Prostate gland (tissue), 2 donors: ENCODE measurements around the gene SLC38A8.

Experiments
- CTCF ChIP-seq, 4 experiments: fragments of 200-600 bp in 2 of 4; fragments of 450-650 bp in 2 of 4; sonication (generic) in 2 of 4; IDR thresholded peaks; 1 replicate in 3 of 4; 2 replicates in 1 of 4; pipeline ENCODE4 v1.5.1; 2016 to 2019; ENCODE audit warnings: antibody characterized with exemption in 4 of 4, mild to moderate bottlenecking in 2 of 4, moderate library complexity in 2 of 4
- POLR2A ChIP-seq: fragments of 450-650 bp; IDR thresholded peaks from one replicate; pipeline ENCODE4 v1.6.1; 2016; ENCODE audit warnings: antibody characterized with exemption, mild to moderate bottlenecking
- POLR2AphosphoS5 ChIP-seq: sonication (generic); formaldehyde crosslinking; IDR thresholded peaks from one replicate; pipeline ENCODE4 v1.6.1; 2017; ENCODE audit warnings: antibody characterized with exemption

- no peak for TF ChIP-seq CTCF (IDR thresholded peaks at IDR 0.05)
- TF ChIP-seq POLR2A, result no peak
- no peak for TF ChIP-seq POLR2AphosphoS5
Observed at GRCh38 chr16:84042879-84043485, 387 bp upstream of the SLC38A8 start.
